ENCODE data around the gene HOPX. TPM values are rescaled to one million over a fixed set of nuclear protein-coding genes. Genes with fewer than 3 reads are reported as not detected.
"Not testable (repeated sequence)": the region's sequence is repeated elsewhere in the genome, so short reads cannot be mapped to it uniquely, and the experiment has no call there.

The HOPX gene
- total RNA-seq, 1 experiment from 2014 or later: not detected

DNA sequence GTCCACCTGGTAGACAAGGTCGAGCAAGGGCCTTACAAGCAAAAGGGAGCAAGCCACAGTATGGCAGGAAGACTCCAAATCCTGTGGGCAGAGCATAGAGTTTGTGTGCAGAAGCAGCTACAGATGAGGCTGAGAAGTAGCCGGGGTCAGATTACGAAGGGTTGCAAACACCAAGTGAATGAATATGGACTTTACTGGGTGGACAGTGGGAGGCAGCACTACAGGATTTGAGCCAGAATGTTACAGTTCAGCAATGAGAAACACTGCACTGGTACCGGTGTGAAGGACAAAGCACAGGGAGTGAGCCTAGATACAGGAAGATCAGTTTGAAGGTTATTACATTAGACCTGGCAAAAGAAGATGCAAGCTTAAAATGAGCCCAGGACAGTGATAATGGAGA is 46.1 kb upstream of the HOPX start:
- no peaks in the 10 kb centered on the region for H3K36me3 ChIP-seq (ENCODE audit: control insufficient read depth, insufficient read depth, low read length)
- DNase-seq: no peak
- H3K27ac Mint-ChIP-seq (ENCODE audit: unreplicated experiment): no peak overlapping the region
- peaks cover 20% of the 10 kb centered on the region for H3K4me1 Mint-ChIP-seq (ENCODE audit: low read depth, unreplicated experiment)
- no peaks in the 10 kb centered on the region for H3K9me3 ChIP-seq
- peaks cover 6% of the 10 kb centered on the region for H3K4me1 ChIP-seq
- CTCF ChIA-PET: no interaction called here
- intact Hi-C loops (cut with micrococcal nuclease; ENCODE audit: unreplicated experiment): no loop called here
- H3K4me3 ChIP-seq (ENCODE audit: low read depth, low read length): no peak overlapping the region
- no peaks in the 10 kb centered on the region for H3K9me3 Mint-ChIP-seq (ENCODE audit: unreplicated experiment)
- no TSS peak for BruUV-seq (replicated peaks)
- no peaks in the 10 kb centered on the region for H3K36me3 Mint-ChIP-seq (ENCODE audit: insufficient read depth, unreplicated experiment)
- H3K27me3 ChIP-seq (replicated peaks; ENCODE audit: control insufficient read depth, insufficient read depth, low read length): no peaks in the 10 kb centered on the region
- no peaks in the 10 kb centered on the region for H3K27me3 Mint-ChIP-seq (ENCODE audit: insufficient read depth, unreplicated experiment)
- TF ChIP-seq, protein P1, sequence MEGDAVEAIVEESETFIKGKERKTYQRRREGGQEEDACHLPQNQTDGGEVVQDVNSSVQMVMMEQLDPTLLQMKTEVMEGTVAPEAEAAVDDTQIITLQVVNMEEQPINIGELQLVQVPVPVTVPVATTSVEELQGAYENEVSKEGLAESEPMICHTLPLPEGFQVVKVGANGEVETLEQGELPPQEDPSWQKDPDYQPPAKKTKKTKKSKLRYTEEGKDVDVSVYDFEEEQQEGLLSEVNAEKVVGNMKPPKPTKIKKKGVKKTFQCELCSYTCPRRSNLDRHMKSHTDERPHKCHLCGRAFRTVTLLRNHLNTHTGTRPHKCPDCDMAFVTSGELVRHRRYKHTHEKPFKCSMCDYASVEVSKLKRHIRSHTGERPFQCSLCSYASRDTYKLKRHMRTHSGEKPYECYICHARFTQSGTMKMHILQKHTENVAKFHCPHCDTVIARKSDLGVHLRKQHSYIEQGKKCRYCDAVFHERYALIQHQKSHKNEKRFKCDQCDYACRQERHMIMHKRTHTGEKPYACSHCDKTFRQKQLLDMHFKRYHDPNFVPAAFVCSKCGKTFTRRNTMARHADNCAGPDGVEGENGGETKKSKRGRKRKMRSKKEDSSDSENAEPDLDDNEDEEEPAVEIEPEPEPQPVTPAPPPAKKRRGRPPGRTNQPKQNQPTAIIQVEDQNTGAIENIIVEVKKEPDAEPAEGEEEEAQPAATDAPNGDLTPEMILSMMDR (IDR thresholded peaks at IDR 0.05; ENCODE audit: insufficient read depth in 1 of 2, low read depth in 1 of 2, low read length in 1 of 2, severe bottlenecking in 1 of 2, unreplicated experiment in 1 of 2): no peak
- POLR2A ChIA-PET: no interaction called here
- H3K4me3 Mint-ChIP-seq (ENCODE audit: unreplicated experiment): no peak overlapping the region

DNA sequence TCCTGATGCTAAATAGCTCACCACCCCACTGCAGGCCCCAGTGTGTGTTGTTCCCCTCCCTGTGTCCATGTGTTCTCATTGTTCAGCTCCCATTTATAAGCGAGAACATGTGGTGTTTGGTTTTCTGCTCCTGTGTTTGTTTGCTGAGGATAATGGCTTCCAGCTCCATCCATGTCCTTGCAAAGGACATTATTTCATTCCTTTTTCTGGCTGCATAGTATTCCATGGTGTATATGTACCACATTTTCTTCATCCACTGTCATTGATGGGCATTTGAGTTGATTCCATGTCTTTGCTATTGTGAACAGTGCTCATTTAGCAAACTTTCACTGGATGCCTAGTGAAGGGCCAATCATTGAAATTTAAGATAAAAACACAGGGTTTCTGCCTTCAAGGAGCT is 45.5 kb upstream of the HOPX start:
- H3K36me3 ChIP-seq (ENCODE audit: control insufficient read depth, insufficient read depth, low read length); POLR2A ChIA-PET; H3K27ac Mint-ChIP-seq (ENCODE audit: unreplicated experiment); H3K4me3 Mint-ChIP-seq (ENCODE audit: unreplicated experiment); H3K27me3 ChIP-seq (replicated peaks; ENCODE audit: control insufficient read depth, insufficient read depth, low read length); BruUV-seq (replicated peaks); H3K36me3 Mint-ChIP-seq (ENCODE audit: insufficient read depth, unreplicated experiment); H3K9me3 ChIP-seq; H3K27me3 Mint-ChIP-seq (ENCODE audit: insufficient read depth, unreplicated experiment); H3K4me3 ChIP-seq (ENCODE audit: low read depth, low read length); H3K4me1 ChIP-seq; intact Hi-C loops (cut with micrococcal nuclease; ENCODE audit: unreplicated experiment); H3K9me3 Mint-ChIP-seq (ENCODE audit: unreplicated experiment); CTCF ChIA-PET; DNase-seq: not testable (repeated sequence)
- H3K4me1 Mint-ChIP-seq (ENCODE audit: low read depth, unreplicated experiment): peaks cover 15% of the 10 kb centered on the region

DNA sequence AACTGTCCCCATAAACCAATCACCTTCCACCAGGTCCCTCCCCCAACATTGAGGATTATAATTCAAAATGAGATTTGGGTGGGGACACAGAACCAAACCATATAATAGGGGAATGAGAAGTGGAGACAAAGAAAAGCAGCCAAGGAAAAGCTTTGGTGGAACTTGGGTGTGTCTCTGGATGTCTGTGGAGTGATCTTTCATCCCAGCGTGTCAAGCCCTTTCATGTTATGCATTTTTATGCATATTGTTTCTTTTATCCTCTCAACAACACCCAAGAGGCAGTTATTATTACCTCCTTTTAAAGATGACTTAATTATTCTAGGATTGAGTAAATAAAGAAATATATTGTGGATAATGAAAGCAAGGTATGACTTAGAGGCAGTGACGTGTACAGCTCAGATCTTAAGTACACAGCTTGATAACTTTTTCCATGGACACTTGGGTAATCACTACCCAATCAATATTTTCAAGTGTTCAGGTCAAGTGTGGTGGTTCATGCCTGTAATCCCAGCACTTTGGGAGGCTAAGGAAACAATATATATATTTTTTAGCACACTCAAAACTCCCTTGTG is 42.6 kb upstream of the HOPX start:
- H3K9me3 Mint-ChIP-seq (ENCODE audit: unreplicated experiment): no peaks in the 10 kb centered on the region
- Histone ChIP-seq H3K27me3 (replicated peaks; ENCODE audit: control insufficient read depth, insufficient read depth, low read length) (no peaks in the 10 kb centered on the region), H3K4me1 (no peaks in the 10 kb centered on the region), H3K36me3 (ENCODE audit: control insufficient read depth, insufficient read depth, low read length) (no peaks in the 10 kb centered on the region), H3K4me3 (ENCODE audit: low read depth, low read length) (no peak overlapping the region), H3K9me3 (no peaks in the 10 kb centered on the region)
- H3K4me3 Mint-ChIP-seq (ENCODE audit: unreplicated experiment): no peak overlapping the region
- TF ChIP-seq, protein P1 (IDR thresholded peaks at IDR 0.05; ENCODE audit: insufficient read depth in 1 of 2, low read depth in 1 of 2, low read length in 1 of 2, severe bottlenecking in 1 of 2, unreplicated experiment in 1 of 2): no peak
- no peaks in the 10 kb centered on the region for H3K27me3 Mint-ChIP-seq (ENCODE audit: insufficient read depth, unreplicated experiment)
- no peak overlapping the region for H3K27ac Mint-ChIP-seq (ENCODE audit: unreplicated experiment)
- no TSS peak for BruUV-seq (replicated peaks)
- POLR2A ChIA-PET: no interaction called here
- CTCF ChIA-PET: no interaction called here
- intact Hi-C loops (cut with micrococcal nuclease; ENCODE audit: unreplicated experiment): no loop called here
- peaks cover 11% of the 10 kb centered on the region for H3K4me1 Mint-ChIP-seq (ENCODE audit: low read depth, unreplicated experiment)
- no peaks in the 10 kb centered on the region for H3K36me3 Mint-ChIP-seq (ENCODE audit: insufficient read depth, unreplicated experiment)
- DNase-seq: no peak

DNA sequence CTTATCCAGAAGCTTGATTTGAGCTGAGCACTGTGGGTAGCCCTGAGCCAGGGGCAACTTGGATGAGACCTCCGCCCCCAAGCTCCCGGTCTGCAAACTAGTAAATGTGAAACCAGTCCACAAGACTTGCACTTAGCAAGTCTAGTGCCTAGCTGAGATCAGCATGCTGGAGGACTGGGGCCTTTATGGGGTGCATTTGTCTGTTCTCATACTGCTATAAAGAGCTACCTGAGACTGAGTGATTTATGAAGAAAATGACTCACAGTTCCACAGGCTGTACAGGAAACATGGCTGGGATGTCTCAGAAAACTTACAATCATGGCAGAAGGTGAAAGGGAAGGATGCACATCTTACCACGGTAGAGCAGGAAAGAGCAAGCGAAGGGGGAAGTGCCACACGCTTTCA is 42.1 kb upstream of the HOPX start:
- intact Hi-C loops (cut with micrococcal nuclease; ENCODE audit: unreplicated experiment): no loop called here
- no peaks in the 10 kb centered on the region for H3K4me1 ChIP-seq
- no peak overlapping the region for H3K4me3 Mint-ChIP-seq (ENCODE audit: unreplicated experiment)
- H3K9me3 ChIP-seq: no peaks in the 10 kb centered on the region
- no peaks in the 10 kb centered on the region for H3K27me3 ChIP-seq (replicated peaks; ENCODE audit: control insufficient read depth, insufficient read depth, low read length)
- no peaks in the 10 kb centered on the region for H3K36me3 ChIP-seq (ENCODE audit: control insufficient read depth, insufficient read depth, low read length)
- ChIA-PET POLR2A (no interaction called here), CTCF (no interaction called here)
- no peaks in the 10 kb centered on the region for H3K27me3 Mint-ChIP-seq (ENCODE audit: insufficient read depth, unreplicated experiment)
- no peaks in the 10 kb centered on the region for H3K36me3 Mint-ChIP-seq (ENCODE audit: insufficient read depth, unreplicated experiment)
- peaks cover 11% of the 10 kb centered on the region for H3K4me1 Mint-ChIP-seq (ENCODE audit: low read depth, unreplicated experiment)
- no peak overlapping the region for H3K27ac Mint-ChIP-seq (ENCODE audit: unreplicated experiment)
- no peaks in the 10 kb centered on the region for H3K9me3 Mint-ChIP-seq (ENCODE audit: unreplicated experiment)
- no TSS peak for BruUV-seq (replicated peaks)
- H3K4me3 ChIP-seq (ENCODE audit: low read depth, low read length): no peak overlapping the region
- TF ChIP-seq, protein P1 (IDR thresholded peaks at IDR 0.05; ENCODE audit: insufficient read depth in 1 of 2, low read depth in 1 of 2, low read length in 1 of 2, severe bottlenecking in 1 of 2, unreplicated experiment in 1 of 2): no peak
- DNase-seq: no peak

Data from Caco-2 (cell line).